NT2/D1 (cell line): ENCODE results near the gene UPK3A.

Experiments used
- DNase-seq: peaks from one replicate; pipeline ENCODE4 v3.0.0-alpha.2; 2011; ENCODE audit warnings: low read depth, low spot score
- H3K27me3 ChIP-seq: 2 replicates; pipeline ENCODE4 v1.6.0; 2011; ENCODE audit warnings: mild to moderate bottlenecking; ENCODE audit not compliant: insufficient read length, insufficient read depth
- H3K36me3 ChIP-seq: 2 replicates; pipeline ENCODE4 v1.6.1; 2011; ENCODE audit warnings: mild to moderate bottlenecking, low read length, mixed read lengths; ENCODE audit not compliant: insufficient read depth, insufficient read length
- H3K4me1 ChIP-seq: 2 replicates; pipeline ENCODE4 v1.5.1; 2011; ENCODE audit not compliant: insufficient read depth, insufficient read length
- H3K4me3 ChIP-seq: 2 replicates; pipeline ENCODE4 v1.5.1; 2011; ENCODE audit warnings: low read depth; ENCODE audit not compliant: insufficient read length
- H3K9ac ChIP-seq: 2 replicates; pipeline ENCODE4 v1.6.0; 2011; ENCODE audit warnings: low read depth; ENCODE audit not compliant: insufficient read length
- H3K9me3 ChIP-seq: 2 replicates; pipeline ENCODE4 v1.5.1; 2011; ENCODE audit warnings: mild to moderate bottlenecking, low read length; ENCODE audit not compliant: insufficient read depth
- SUZ12 ChIP-seq: IDR thresholded peaks from 2 replicates; pipeline ENCODE4 v1.6.1; 2011; ENCODE audit not compliant: insufficient read length, insufficient read depth; ENCODE audit errors: extremely low read depth
- YY1 ChIP-seq: IDR thresholded peaks from 2 replicates; pipeline ENCODE4 v1.6.1; 2011; ENCODE audit not compliant: insufficient read length, insufficient read depth
- ZNF274 ChIP-seq: IDR thresholded peaks from 2 replicates; pipeline ENCODE4 v1.6.1; 2011; ENCODE audit warnings: mild to moderate bottlenecking, low read depth, low read length

The UPK3A gene

GRCh38 chr22:45239681-45240051 is 45.1 kb upstream of the UPK3A start:
- Histone ChIP-seq H3K9me3 (no peaks in the 10 kb centered on the region), H3K36me3 (peaks cover 36% of the 10 kb centered on the region), H3K9ac (peak overlapping the region; percentile 74), H3K4me3 (peak overlapping the region; percentile 64), H3K4me1 (peaks cover 17% of the 10 kb centered on the region), H3K27me3 (peaks cover 13% of the 10 kb centered on the region)
- no peak for TF ChIP-seq YY1
- TF ChIP-seq SUZ12: no peak
- TF ChIP-seq ZNF274: no peak
- DNase-seq: no peak

GRCh38 chr22:45240104-45240809 is 44.5 kb upstream of the UPK3A start:
- DNase-seq: no peak
- TF ChIP-seq SUZ12: no peak
- no peak for TF ChIP-seq ZNF274
- TF ChIP-seq YY1: no peak
- Histone ChIP-seq H3K9ac (peak overlapping the region; percentile 74), H3K27me3 (peaks cover 13% of the 10 kb centered on the region), H3K4me1 (peaks cover 17% of the 10 kb centered on the region), H3K36me3 (peaks cover 33% of the 10 kb centered on the region), H3K4me3 (peak overlapping the region; percentile 64), H3K9me3 (no peaks in the 10 kb centered on the region)

DNA sequence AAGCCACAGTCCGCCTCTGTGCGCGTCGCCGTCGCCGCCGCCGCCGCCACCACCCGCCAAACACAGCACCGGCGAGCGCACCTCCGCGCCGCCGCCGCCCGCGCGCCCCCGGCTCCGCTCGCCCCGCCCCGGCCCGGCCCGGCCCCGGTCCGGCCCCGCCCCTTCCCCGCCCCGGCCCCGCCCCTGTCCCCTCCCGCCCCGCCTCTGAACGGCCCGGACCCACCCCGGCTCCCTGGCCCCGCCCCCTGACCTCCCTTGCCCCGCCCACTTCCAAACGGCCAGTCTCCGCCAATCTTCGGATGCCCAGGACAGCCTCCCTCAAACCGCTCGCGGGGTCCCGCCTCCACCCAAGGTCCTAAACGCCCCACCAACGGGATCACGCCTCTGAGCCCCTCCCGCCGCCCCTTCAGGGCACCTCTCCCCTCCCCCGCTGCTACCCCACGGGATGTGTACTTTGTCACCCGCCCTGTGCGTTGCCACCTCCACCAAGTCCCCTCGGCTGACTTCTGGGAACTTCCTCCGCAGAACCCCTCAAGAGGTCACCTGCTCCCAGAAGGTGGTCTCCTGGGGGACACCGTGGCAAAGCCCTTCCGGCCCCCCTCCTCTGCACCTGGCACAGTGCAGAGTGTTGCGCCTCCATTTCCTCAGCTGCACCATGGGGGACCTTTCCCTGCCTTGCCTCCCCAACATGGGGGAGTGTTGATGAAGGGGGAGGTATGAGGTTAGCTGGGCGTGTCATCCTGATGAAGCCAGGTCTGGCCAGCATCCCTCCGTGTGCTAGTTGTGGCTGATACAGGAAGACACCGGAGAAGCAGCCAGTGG is 43.7 kb upstream of the UPK3A start, which contains the start of gene KIAA0930:
TSS of gene KIAA0930 (minus strand) at position 85 of the 822 bp plus-strand sequence. CDS start 191 bp downstream, outside the sequence.
- peak within 1 kb of the TSS; percentile 74 for H3K9ac ChIP-seq
- peaks cover 26% of the 10 kb centered on the region for H3K36me3 ChIP-seq
- H3K4me1 ChIP-seq: peaks cover 18% of the 10 kb centered on the region
- peaks cover 13% of the 10 kb centered on the region for H3K27me3 ChIP-seq
- TF ChIP-seq ZNF274: no peak
- TF ChIP-seq YY1: no peak
- no peaks in the 10 kb centered on the region for H3K9me3 ChIP-seq
- peak within 1 kb of the TSS; percentile 64 for H3K4me3 ChIP-seq
- peak; percentile 42 for DNase-seq

GRCh38 chr22:45242778-45243191 is 42.0 kb upstream of the UPK3A start:
- no peak for DNase-seq
- Histone ChIP-seq H3K4me1 (peaks cover 14% of the 10 kb centered on the region), H3K9me3 (no peaks in the 10 kb centered on the region), H3K4me3 (no peak overlapping the region), H3K36me3 (peaks cover 12% of the 10 kb centered on the region), H3K27me3 (peaks cover 13% of the 10 kb centered on the region), H3K9ac (no peak overlapping the region)
- no peak for TF ChIP-seq ZNF274

DNA sequence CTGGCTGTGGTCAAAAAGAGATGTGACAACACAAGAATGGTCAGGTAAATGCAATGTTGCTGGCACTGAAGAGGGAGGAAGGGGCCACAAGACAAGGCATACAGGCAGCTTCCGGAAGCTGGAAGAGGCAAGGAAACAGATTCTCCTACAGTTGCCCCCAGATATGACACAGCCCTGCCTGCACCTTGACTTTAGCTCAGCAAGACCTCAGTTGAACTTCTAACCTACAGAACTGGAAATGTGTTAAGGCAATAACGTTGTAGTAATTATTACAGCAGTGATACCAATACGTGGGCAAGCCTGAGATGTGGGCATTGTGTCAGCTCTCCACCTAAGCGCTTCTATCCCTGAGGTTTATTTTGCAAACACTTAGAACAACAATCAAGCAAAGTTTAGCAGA is 39.8 kb upstream of the UPK3A start:
- H3K4me3 ChIP-seq: no peak overlapping the region
- no peaks in the 10 kb centered on the region for H3K36me3 ChIP-seq
- TF ChIP-seq SUZ12: no peak
- no peak for TF ChIP-seq YY1
- no peak for TF ChIP-seq ZNF274
- H3K9ac ChIP-seq: no peak overlapping the region
- peaks cover 12% of the 10 kb centered on the region for H3K27me3 ChIP-seq
- H3K9me3 ChIP-seq: no peaks in the 10 kb centered on the region
- DNase-seq: no peak
- H3K4me1 ChIP-seq: peaks cover 5% of the 10 kb centered on the region

GRCh38 chr22:45246060-45246985 is 38.4 kb upstream of the UPK3A start:
- no peak overlapping the region for H3K4me3 ChIP-seq
- H3K36me3 ChIP-seq: no peaks in the 10 kb centered on the region
- H3K27me3 ChIP-seq: peaks cover 7% of the 10 kb centered on the region

More at GRCh38 chr22:45246060-45246985, 38.4 kb upstream of the UPK3A start:
- TF ChIP-seq YY1 (no peak), SUZ12 (no peak), ZNF274 (no peak)
- no peak for DNase-seq
- H3K9ac ChIP-seq: no peak overlapping the region
- H3K9me3 ChIP-seq: no peaks in the 10 kb centered on the region
- H3K4me1 ChIP-seq: peaks cover 4% of the 10 kb centered on the region
